ENCODE data around the gene SHH. TPM values are rescaled to one million over a fixed set of nuclear protein-coding genes. Genes with fewer than 3 reads are reported as not detected.

SHH gene
- total and polyA plus RNA-seq, 2 of the 13 experiments (the other 11 are each of a cell fraction or from before 2014, with no cell fraction given): 1.9 to 3.4 TPM

DNA sequence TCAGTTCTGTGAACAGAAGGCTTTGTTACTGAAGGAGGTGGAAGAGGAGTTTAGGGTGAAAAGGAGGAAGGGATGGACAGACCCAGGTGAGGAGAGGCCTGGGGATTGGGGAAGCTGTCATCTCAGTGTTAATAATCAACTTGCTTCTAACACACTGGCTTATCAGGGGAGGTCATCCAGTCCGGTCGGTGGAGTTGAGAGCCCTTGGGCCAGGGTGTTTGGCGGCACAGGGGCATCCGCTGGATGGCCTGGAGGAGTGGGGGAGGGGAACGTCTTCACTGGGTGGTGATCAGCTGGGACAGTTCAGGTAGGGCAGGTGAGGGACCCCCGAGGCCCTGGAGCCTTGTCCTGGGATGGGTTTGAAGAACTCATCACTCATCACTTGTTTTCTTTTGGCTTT lies 33.9 kb downstream of the SHH start (continued):
- TF ChIP-seq STAT5B (CRISPR knock-in tag; IDR thresholded peaks at IDR 0.05) (no peak), ARNT (IDR thresholded peaks at IDR 0.05) (no peak), DNMT3B (CRISPR knock-in tag; conservative IDR thresholded peaks at IDR 0.05) (no peak), RXRA (CRISPR knock-in tag; IDR thresholded peaks at IDR 0.05) (peak; percentile 42; the same call in 1 of the 2 replicates), U2AF2 (IDR thresholded peaks at IDR 0.05; ENCODE audit: low read depth, low read length) (no peak), ZNF607 (CRISPR knock-in tag; IDR thresholded peaks at IDR 0.05; ENCODE audit: borderline replicate concordance) (no peak), ADNP (CRISPR knock-in tag; IDR thresholded peaks at IDR 0.05) (no peak), CBFB (CRISPR knock-in tag; IDR thresholded peaks at IDR 0.05) (no peak), SSRP1 (CRISPR knock-in tag; IDR thresholded peaks at IDR 0.05) (no peak), RBFOX2 (IDR thresholded peaks at IDR 0.05; ENCODE audit: low read depth, low read length) (no peak), KDM4B (CRISPR knock-in tag; IDR thresholded peaks at IDR 0.05) (no peak), TCF12 (IDR thresholded peaks at IDR 0.05) (no peak), TCF12 (CRISPR knock-in tag; IDR thresholded peaks at IDR 0.05) (no peak), ZNF878 (CRISPR knock-in tag; IDR thresholded peaks at IDR 0.05) (no peak), ZNF34 (CRISPR knock-in tag; IDR thresholded peaks at IDR 0.05; ENCODE audit: borderline replicate concordance) (no peak), CCDC6 (CRISPR knock-in tag; IDR thresholded peaks at IDR 0.05) (no peak), ZBTB38 (CRISPR knock-in tag; IDR thresholded peaks at IDR 0.05) (0 out of 2 replicates have a peak, but pooled peaks have one; percentile 27)

GRCh38 chr7:155776606-155777005 lies 35.7 kb downstream of the SHH start:
- ATAC-seq: no peak
- no peak for DNase-seq (ENCODE audit: low spot score)
- TF ChIP-seq ZNF672 (CRISPR knock-in tag; IDR thresholded peaks at IDR 0.05) (no peak), RBM22 (optimal IDR thresholded peaks at IDR 0.05; ENCODE audit: low read length) (peak; percentile 39), E2F1 (CRISPR knock-in tag; IDR thresholded peaks at IDR 0.05) (no peak)
- 97% methylated on average over 5 of the region's 8 CpGs for WGBS (ENCODE audit: low lambda C conversion rate)
- Histone ChIP-seq H3K4me3 (replicated peaks in 1 of 3; ENCODE audit: insufficient read depth in 1 of 3, low read depth in 2 of 3, low read length in 3 of 3) (no peak overlapping the region), H2AFZ (ENCODE audit: low read length) (no peak overlapping the region), H3K9ac (ENCODE audit: insufficient read depth, low read depth, low read length) (no peak overlapping the region), H3K27me3 (ENCODE audit: control insufficient read depth in 1 of 2, insufficient read depth in 2 of 2, low read length in 2 of 2) (no peaks in the 10 kb centered on the region), H3K27ac (ENCODE audit: extremely low read length, insufficient read depth, low read length) (no peak overlapping the region), H3K79me2 (ENCODE audit: insufficient read depth, low read length) (no peaks in the 10 kb centered on the region), H3K9me3 (ENCODE audit: low read length) (no peaks in the 10 kb centered on the region), H3K36me3 (replicated peaks in 1 of 2; ENCODE audit: control insufficient read depth in 1 of 2, insufficient read depth in 2 of 2, low read length in 2 of 2) (peaks cover 24 to 87% of the 10 kb centered on the region in 2 experiments), H3K4me2 (ENCODE audit: low read depth, low read length) (no peak overlapping the region), H3K4me1 (ENCODE audit: insufficient read depth, low read length) (peaks cover 18% of the 10 kb centered on the region), H4K20me1 (ENCODE audit: insufficient read depth, low read length) (peaks cover 7% of the 10 kb centered on the region; the same call in 1 of the 2 replicates)
- in situ Hi-C loops (cut with HindIII; ENCODE audit: extremely low pct_ligation_motif_present, low pct_unique_long_range_greater_than_20kb): no loop called here
- ChIA-PET POLR2A (no interaction called here), CTCF (ENCODE audit: low intra/inter-chr PET ratio, low total read pairs) (no interaction called here)
- intact Hi-C loops (cut with micrococcal nuclease; ENCODE audit: unreplicated experiment): no loop called here
- no peak for FAIRE-seq
- BruUV-seq (replicated peaks): no TSS peak

Measured in HepG2 (cell line).